GM18499 (cell line): ENCODE results near the gene HIVEP3.

ENCODE experiments used
- ATAC-seq: cut with Tn5 transposase; IDR thresholded peaks from one replicate; pipeline ENCODE4 v1.9.1; 2021; ENCODE audit warnings: moderate number of reproducible peaks; ENCODE audit not compliant: insufficient read depth, unreplicated experiment

HIVEP3 gene

GRCh38 chr1:41822866-41823265 is 95.9 kb downstream of the HIVEP3 start:
- ATAC-seq: no peak

- ATAC-seq: no peak
These were observed 98.9 kb downstream of the HIVEP3 start for GRCh38 chr1:41819843-41820242.

GRCh38 chr1:41819069-41819468 is 99.7 kb downstream of the HIVEP3 start:
- ATAC-seq: no peak

GRCh38 chr1:41816061-41816460 is 102.7 kb downstream of the HIVEP3 start:
- no peak for ATAC-seq

GRCh38 chr1:41813755-41814745 is 104.7 kb downstream of the HIVEP3 start:
- no peak for ATAC-seq

GRCh38 chr1:41813226-41813625 is 105.5 kb downstream of the HIVEP3 start:
- no peak for ATAC-seq

- ATAC-seq: no peak
These were observed 106.3 kb downstream of the HIVEP3 start for GRCh38 chr1:41812453-41812852.

GRCh38 chr1:41812051-41812450 is 106.7 kb downstream of the HIVEP3 start:
- ATAC-seq: no peak

GRCh38 chr1:41811051-41811795 is 107.5 kb downstream of the HIVEP3 start:
- no peak for ATAC-seq

GRCh38 chr1:41810446-41810845 is 108.3 kb downstream of the HIVEP3 start:
- ATAC-seq: no peak

GRCh38 chr1:41809692-41810091 is 109.0 kb downstream of the HIVEP3 start:
- no peak for ATAC-seq

- ATAC-seq: no peak
These were observed 111.3 kb downstream of the HIVEP3 start for GRCh38 chr1:41807390-41807789.

GRCh38 chr1:41806472-41807155 is 112.1 kb downstream of the HIVEP3 start:
- ATAC-seq: no peak

GRCh38 chr1:41805771-41806471 is 112.8 kb downstream of the HIVEP3 start:
- ATAC-seq: no peak

GRCh38 chr1:41804176-41804575 is 114.5 kb downstream of the HIVEP3 start:
- no peak for ATAC-seq

GRCh38 chr1:41803656-41804055 is 115.1 kb downstream of the HIVEP3 start:
- no peak for ATAC-seq

GRCh38 chr1:41802532-41803501 is 115.9 kb downstream of the HIVEP3 start:
- ATAC-seq: no peak

GRCh38 chr1:41800311-41800829 is 118.4 kb downstream of the HIVEP3 start:
- ATAC-seq: no peak

GRCh38 chr1:41799723-41800122 is 119.0 kb downstream of the HIVEP3 start:
- no peak for ATAC-seq
